Mesenteric fat pad (tissue), 1 donor: ENCODE measurements around the gene ANKIB1. TPM values are rescaled to one million over a fixed set of nuclear protein-coding genes. Genes with fewer than 3 reads are reported as not detected.
"Not testable (repeated sequence)": the region's sequence is repeated elsewhere in the genome, so short reads cannot be mapped to it uniquely, and the experiment has no call there.

ENCODE experiments used
- DNase-seq: peaks from one replicate; pipeline ENCODE4 v3.0.0-alpha.2; 2020; ENCODE audit warnings: low spot score
- long read RNA-seq: library from polyadenylated mRNA; unstranded; transcript quantifications from one replicate; pipeline ENCODE4 v2.0.0, GENCODE V29; 2020
- total RNA-seq: library from RNA; stranded (reverse); fragmentation: NEBNext Ultra II Directional; extraction: Animal tissue kit (Norgen Biotek cat#: 25700); gene quantifications from one replicate; pipeline ENCODE4 v1.2.1, GENCODE V29; 2021
- donor health status: DM: yes; HTN: yes; CAD: no.

ANKIB1 gene, protein sequence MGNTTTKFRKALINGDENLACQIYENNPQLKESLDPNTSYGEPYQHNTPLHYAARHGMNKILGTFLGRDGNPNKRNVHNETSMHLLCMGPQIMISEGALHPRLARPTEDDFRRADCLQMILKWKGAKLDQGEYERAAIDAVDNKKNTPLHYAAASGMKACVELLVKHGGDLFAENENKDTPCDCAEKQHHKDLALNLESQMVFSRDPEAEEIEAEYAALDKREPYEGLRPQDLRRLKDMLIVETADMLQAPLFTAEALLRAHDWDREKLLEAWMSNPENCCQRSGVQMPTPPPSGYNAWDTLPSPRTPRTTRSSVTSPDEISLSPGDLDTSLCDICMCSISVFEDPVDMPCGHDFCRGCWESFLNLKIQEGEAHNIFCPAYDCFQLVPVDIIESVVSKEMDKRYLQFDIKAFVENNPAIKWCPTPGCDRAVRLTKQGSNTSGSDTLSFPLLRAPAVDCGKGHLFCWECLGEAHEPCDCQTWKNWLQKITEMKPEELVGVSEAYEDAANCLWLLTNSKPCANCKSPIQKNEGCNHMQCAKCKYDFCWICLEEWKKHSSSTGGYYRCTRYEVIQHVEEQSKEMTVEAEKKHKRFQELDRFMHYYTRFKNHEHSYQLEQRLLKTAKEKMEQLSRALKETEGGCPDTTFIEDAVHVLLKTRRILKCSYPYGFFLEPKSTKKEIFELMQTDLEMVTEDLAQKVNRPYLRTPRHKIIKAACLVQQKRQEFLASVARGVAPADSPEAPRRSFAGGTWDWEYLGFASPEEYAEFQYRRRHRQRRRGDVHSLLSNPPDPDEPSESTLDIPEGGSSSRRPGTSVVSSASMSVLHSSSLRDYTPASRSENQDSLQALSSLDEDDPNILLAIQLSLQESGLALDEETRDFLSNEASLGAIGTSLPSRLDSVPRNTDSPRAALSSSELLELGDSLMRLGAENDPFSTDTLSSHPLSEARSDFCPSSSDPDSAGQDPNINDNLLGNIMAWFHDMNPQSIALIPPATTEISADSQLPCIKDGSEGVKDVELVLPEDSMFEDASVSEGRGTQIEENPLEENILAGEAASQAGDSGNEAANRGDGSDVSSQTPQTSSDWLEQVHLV
- 66.9 TPM for total RNA-seq
- long read RNA-seq, partial matches to known transcripts, result 10 of 29 reads
- long read RNA-seq, other reads (novel, unspliced or antisense), result 19 of 29 reads

DNA sequence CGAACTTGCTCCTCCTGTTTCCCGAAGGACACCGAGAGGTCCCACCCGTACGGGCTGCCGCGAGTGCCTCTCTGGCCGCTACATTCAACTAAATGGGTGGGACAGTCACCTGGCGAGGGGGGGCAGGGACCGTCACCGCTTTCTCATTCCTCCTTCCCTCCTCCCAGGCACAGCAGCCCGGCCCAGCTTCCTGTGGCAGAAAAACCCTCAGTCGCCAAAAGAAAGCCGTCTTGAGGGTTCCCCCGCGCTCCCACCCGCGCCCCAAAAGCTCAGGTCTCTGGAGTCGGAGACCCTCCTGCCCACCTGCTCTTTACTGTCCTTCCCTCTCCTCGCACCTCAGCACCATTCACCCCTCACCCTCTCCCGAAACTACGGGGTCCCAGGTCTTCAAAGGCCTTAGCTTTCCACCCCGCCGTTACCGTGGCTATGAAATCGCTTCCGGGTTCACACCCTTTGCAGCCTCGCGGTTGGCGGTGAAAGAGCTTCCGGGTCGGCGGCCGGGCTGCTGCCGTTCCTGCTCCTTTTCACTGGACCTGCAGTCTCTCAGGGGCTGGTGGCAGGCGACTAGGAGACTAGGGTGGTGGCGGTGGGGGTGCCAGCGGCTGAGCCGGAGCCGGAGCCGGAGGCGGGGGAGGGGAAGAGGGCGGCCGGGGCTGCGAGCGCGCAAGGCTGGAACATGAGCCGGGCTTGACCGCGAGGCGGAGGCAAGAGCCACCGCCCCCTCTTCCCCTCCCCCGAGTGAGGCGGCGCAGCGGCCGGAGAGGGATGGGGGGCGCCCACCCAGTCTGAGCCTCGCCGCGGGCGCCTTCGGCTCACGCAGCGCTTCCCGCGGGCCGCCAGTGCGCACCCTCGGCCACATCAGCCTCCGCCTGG is at the start of gene ANKIB1, which contains the start of gene KRIT1:
Gene ANKIB1 (plus strand): TSS at position 488 of the 873 bp plus-strand sequence. CDS start 49,005 bp downstream, outside the sequence.
Gene KRIT1 (minus strand): TSS at position 428 of the 873 bp plus-strand sequence. CDS start 3,779 bp downstream, outside the sequence.
- peak; percentile 95 for DNase-seq

DNA sequence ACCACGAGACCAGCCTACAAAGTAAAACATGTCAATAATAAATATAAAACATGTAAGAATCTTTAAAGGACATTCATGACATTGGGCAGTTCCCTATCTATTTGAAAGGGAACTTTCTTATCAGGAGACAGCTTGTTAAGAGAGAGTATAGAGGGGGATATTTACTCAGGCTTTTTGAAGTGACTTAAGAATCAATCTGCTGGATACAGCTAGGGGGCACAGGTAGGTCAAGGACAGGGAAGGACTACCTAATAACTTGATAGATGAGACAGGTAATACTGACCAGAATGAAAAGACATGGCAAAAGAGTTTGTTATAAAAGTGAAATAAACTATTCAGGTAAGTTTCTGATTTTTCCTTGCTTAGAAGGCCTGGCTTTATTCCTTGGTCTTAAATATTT is 45.0 kb upstream of the ANKIB1 start:
- DNase-seq, result no peak

DNA sequence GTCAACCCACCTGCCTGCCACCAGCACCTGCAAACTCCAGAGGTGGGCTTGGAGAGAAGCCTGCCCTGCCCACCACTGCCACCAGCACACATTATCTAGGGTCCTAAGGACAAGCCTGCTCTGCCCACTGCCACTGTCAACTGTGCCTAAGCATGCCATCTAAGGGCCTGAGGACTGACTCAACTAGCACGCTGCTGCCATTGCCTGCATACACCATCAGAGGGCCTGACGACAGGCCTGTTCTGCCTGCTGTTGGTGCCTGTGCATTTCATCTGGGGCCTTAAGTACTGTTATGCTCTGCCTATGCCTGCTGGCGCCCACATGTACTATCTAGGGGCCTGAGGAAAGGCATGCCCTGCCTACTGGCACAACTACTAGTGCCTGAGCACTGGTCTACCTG is 39.8 kb upstream of the ANKIB1 start:
- no peak for DNase-seq

GRCh38 chr7:92206672-92207071 is 39.1 kb upstream of the ANKIB1 start:
- DNase-seq, result no peak

DNA sequence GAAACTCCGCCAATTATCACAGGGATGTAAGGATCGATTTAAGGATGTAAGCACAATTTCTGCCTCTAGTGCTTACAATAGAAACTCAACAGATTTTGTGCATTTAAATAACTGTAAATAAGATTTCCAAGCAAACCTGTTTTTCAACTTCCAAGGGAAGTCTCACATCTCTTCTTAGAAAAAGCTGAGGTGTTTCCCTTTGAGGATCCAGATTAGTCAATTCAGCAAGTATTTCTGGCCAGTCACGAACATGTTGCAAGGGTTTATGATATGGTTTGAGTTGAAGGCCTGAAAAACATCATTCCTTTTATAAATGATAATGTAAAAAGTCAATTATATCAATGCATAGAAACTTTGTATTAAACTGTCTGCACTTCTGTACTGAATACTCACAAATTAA is 24.0 kb upstream of the ANKIB1 start:
- DNase-seq, result no peak

DNA sequence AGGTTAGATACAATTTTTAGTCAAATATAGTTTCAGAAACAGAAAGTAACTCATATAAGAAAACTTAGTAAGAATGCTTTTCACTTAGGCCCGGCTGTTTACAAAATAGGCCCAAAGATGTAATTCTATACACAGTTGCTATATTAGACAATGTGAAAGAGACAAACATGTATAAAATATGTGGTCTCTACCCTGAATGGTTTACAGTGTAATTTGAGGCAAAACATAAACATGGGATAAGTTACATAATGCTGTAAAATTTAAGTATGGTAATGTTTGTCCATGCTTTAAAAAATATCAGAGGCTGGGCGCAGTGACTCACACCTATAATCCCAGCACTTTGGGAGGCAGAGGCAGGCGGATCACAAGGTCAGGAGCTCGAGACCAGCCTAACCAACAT is 18.8 kb upstream of the ANKIB1 start:
- no peak for DNase-seq

DNA sequence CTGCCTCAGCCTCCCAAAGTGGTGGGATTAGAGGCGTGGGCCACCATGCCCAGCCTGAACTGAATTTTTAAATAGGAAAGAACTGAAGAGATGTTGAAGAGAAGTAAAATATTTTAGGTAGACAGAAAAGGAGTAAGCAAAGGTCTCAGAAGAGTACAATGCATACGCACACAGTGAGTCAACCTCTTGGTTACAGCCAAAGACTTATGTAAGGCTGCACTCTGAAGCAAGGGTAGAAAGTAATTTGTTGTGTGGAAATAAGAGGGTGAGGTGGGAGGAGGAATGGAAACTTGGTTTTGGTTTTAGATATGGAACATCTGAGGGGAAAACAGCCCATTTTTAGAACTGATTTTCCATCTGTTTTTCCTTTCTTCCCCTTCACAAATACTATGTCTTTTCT is 17.7 kb upstream of the ANKIB1 start:
- DNase-seq, result no peak

- DNase-seq, result no peak
These were observed 17.0 kb upstream of the ANKIB1 start for GRCh38 chr7:92228742-92229141.

DNA sequence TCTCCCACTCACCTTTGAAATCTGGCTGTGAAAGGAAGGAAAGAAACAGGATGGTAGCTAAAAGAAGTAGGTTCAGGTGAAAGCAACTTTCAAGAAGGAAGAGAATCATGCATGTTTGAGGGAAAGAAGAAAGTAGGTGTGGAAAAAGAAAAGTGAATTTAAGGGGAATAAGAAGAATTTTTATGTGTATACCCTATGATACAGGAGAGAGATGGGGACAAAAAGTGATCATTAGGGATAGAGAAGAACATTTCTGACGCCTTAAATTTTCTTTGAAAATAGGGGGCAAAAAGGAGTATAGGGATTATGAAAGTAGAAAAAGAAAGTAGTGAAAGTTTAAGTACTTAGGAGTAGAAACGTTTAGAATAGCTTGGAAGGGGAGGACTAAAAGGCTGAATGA is 15.2 kb upstream of the ANKIB1 start:
- no peak for DNase-seq

GRCh38 chr7:92242972-92243371 is 2.8 kb upstream of the ANKIB1 start:
- DNase-seq, result no peak

DNA sequence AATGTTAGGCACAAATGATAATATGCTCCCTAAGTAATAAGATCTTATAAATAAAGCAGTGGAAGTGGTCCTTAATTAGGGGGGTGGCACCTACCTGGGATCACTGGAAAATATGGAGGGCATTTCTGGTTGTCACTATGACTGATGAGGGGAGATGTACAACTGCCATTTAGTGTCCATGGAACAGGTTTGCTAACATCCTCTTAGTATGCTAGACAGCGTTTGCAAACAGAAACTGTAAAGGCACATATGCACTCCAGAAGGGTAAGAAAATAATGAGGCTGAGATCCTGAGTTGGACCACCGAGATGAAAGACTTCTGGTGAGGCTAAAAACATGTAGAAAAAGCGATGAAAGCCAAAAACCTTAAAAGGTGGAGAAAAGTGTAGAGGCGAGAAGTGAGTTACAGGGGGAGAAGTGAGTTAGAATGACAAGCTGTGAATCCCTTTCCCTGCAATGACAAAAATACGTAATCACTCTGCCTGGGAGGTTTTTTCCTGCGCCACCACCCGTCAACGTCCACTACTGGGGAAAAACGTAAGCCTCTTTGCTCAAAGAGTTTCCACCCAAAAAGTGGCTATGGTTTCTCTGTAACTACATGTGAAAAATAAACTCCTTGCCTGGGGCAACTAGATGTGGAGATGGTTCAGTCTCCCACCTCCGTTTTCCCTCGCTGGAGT is 827 bp upstream of the ANKIB1 start:
- no peak for DNase-seq

- DNase-seq, result no peak
These were observed 757 bp downstream of the ANKIB1 start for GRCh38 chr7:92246360-92247101.

- no peak for DNase-seq
These were observed 4.8 kb downstream of the ANKIB1 start for GRCh38 chr7:92250603-92251002.

- DNase-seq, result no peak
These were observed 5.4 kb downstream of the ANKIB1 start for GRCh38 chr7:92251181-92251580.

DNA sequence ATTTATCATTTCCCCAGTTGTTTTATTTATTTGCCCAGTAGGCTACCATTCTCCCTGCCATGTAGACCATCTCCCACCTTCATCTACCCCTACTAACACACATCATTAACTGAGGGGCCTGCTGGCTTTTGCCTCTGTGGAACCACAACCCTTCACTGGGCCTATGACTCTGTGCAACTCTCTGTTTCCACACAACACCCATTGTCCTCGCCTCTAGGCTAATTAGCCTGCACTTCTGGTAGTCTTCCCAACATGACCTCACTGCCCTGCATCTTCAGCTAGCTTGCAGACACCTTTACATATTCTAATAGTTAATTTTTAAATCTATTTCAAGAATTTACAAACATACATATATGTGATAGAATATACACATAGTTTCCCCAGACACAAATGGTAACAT is 7.5 kb downstream of the ANKIB1 start:
- no peak for DNase-seq

DNA sequence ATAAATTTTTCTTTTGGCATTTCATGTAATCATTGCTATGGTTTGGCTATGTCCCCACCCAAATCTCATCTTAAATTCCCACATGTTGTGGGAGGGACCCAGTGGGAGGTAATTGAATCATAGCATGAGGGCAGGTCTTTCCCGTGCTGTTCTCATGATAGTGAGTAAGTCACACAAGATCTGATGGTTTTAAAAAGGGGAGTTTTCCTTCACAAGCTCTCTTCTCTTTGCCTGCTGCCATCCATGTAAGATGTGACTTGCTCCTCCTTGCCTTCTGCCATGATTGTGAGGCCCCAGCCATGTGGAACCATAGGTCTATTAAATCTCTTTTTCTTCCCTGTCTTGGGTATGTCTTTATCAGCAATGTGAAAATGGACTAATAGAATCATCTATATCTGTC is 9.0 kb downstream of the ANKIB1 start:
- DNase-seq, result not testable (repeated sequence)

- DNase-seq, result no peak
These were observed 9.5 kb downstream of the ANKIB1 start for GRCh38 chr7:92255308-92255707.

- DNase-seq, result no peak
These were observed 13.3 kb downstream of the ANKIB1 start for GRCh38 chr7:92259062-92259461.

DNA sequence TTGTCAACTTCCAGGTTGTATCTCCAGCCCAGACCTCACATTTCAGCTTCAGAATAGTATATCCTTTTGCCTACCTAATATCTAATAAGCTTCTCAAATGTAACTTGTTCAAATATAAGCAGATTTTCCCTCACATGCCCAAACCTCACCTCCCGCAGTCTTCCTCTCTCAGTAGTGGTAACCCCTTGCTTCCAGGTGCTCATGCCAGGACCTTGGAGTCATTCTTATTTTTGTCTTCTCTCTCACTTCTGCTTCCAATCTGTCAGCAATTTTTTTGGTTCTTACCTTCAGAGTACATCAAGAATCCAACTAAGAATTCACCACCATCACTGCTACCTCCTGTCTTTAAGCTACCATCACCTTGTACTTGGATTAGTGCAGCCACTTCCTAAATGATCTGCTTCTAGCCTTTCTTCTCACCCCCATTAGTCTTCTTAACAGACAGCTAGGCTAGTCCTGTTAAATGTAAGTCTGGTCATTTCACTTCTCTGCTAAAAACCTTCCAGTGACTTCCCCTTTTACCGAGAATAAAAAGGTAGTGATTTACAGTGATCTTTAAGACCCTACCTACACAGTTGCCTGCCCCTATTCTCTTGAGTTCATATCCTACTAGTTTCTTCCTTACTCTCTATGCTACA is 14.0 kb downstream of the ANKIB1 start:
- DNase-seq, result no peak
